GM21528 (cell line): ENCODE data around the gene TRIM44.
"Not testable (repeated sequence)": the region's sequence is repeated elsewhere in the genome, so short reads cannot be mapped to it uniquely, and the experiment has no call there.

Experiments
- ATAC-seq: cut with Tn5 transposase; IDR thresholded peaks from one replicate; pipeline ENCODE4 v1.9.1; 2021; ENCODE audit warnings: mild to moderate bottlenecking, moderate library complexity; ENCODE audit not compliant: unreplicated experiment, low FRiP score

The TRIM44 gene

DNA sequence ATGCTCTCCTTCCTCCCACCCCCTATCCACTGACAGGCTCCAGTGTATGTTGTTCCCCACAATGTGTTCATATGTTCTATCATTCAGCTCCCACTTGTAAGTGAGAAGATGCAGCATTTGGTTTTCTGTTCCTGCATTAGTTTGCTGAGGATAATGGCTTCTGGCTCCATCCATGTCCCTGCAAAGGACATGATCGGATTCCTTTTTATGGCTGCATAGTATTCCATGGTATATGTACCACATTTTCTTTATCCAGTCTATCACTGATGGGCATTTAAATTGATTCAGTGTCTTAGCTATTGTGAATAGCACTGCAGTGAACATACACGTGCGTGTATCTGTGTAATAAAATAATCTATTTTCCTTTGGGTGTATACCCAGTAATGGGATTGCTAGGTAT is 5.8 kb downstream of the TRIM44 start:
- ATAC-seq: not testable (repeated sequence)

DNA sequence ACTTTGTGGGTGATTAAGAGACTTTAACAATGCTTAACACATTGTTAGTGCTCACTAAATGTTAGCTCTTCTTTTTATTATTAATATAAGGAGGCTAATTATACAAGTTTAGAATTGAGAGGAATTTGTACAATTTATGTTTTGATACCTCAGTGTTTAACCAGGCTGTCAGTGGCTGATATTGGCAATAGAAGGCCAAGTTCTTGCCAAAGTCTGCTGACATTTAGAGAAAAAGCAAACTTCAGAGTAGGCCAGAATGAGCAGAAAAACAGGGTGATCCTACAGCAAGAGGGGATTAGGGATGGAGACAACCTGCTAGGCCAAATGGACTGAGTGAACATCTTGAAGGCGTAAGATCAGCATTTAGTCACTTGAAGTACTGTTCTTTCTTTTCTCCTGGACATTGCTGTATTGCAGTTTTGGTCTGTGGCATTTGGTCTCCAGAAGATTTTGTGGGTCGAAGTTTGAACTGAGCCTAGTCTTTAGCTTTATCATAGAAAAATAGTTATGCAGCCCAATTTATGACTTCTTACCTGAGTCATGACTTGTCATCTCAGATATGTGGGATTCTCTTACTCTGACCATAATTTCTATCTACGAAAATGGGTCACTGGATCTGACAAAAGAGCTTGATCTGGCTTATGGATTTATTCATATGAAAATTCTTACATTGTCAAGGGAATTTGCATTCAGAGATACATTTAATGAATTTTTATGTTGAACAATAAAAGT is 9.0 kb downstream of the TRIM44 start:
- no peak for ATAC-seq

DNA sequence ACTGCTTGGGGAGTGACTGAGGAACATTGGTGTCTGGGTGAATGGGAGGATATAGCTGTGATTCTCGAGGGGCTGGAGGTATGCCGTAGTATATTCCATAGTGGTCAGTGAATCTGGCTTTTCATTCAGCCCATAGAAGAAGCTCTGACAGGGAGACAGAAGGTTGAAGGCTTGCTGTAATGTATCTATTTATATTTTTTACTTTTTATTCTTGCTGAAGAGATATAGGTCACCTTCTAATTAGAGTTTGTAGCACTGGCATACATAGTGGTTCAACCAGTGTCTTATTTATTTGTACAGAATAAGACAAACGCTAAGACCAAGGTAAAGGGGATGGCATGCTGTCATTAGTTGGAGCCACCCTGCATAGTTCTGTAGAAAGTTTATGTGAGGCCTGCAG is 10.0 kb downstream of the TRIM44 start:
- ATAC-seq: no peak

DNA sequence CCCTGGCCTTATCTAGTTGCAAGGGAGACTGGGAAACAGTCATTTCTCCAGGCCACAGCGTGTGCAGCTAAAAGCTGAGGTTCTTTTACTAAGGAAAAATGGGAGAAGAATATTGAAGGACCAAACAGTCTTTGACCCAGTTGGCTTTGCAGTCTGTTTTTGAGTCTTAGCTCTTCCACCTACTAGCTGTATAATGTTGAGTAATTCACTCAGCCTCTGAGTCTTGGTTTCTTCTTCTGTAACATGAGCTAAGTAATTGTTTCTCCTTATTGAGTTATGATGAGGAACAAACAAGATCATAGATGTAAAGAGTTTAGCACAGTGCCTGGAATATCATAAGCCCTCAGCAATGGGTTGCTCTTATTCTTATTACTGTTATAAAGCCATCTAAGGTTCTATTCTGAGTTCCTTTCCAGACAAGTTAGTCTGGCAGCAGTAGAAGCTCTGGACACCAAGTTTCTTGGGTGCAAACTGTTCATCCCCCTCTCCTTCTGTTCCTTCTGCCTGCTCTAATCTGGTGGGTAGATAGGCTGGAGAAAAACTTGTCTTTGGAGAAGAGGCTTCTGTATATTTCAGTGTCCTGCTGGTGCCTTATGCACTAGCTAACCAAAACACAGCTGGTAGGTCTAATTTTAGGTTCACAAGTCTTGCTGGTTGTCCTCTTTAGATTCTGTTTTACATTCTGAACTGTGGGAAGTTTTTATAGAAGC is 13.5 kb downstream of the TRIM44 start:
- ATAC-seq: peak; percentile 67

DNA sequence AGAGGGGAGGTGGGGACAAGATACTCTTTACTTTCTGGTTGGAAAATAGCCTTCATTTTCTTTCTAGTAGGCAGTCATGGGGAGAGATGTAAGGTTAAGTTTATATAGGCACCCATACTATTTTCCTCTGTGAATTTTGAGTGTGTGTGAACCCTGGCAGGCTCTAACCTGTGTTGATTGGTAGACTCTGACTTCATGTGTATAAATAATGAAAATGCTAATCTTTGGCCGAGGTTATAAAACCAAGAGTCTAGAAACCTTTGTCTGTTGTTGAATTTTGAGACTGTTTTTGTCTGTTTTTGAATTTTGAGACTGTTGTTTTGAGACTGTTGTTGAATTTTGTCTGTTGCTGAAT is 14.0 kb downstream of the TRIM44 start:
- ATAC-seq: no peak

DNA sequence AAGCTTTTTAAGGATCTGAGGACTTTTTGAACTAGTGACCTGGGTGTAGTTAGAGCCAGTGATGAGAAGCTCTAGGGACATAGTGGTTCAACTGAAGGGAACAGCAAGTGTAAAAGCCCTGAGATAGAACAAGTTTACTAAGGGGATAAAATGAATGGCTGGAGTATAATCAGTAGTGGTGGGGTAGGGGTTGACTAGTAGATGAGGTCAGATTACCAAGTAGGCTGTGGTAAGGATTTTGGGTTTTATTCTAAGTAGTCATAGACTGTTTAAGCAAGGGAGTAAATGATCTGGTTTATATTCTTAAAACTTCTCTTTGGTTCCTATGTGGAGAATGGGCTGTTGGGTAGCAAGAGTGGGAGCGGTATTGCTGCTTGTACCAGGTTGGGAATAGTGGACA is 15.3 kb downstream of the TRIM44 start:
- ATAC-seq: no peak

DNA sequence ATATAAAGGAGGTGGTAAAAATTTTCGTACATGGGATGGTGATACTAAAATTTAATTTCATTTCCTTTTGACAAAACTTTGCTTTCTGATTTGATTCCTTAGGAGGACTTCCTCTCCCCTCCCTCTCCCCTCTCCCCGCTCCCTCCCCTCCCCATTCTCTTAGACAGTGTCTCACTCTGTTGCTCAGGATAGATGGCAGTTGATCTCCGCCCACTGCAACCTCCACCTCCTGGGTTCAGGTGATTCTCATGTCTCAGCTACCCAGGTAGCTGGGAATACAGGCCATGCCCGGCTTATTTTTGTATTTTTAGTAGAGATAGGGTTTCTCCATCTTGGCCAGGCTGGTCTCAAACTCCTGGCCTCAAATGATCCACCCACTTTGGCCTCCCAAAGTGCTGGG is 15.9 kb downstream of the TRIM44 start:
- ATAC-seq: no peak

DNA sequence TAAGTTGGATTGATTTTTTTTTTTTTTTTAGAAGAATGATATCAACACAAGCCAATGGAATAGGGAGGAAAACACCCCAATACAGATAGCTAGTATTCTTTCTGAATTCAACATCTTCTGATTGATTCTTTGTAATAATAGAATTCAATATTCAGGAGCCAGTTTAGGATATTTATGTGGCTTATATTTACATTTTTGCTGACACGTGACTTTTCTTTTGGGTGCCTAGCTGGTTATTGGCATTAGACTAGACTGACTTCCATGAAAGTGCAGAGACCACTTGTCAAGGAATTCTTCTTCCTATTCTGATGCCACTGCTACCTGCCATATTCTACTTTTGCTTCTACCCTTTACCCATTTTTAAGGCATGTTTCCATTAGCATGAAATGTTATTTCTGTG is 16.4 kb downstream of the TRIM44 start:
- ATAC-seq: no peak

DNA sequence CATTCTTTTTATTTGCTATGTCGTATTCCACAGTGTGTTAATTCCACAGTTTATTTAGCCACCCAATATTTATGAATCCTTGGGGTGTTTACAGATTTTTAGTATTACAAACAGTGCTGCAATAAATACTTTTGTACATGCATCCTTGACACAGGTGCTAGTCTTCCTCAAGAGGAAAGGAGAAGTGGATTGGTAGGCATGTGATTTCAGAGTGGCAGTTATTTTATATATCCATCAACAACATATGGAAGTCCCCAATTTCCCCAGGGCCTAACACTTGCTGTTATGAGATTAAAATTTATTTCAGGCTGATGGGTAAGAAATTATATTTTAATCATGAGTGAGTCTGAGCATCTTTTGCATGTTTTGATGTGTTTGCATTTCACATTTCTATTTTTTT is 17.9 kb downstream of the TRIM44 start:
- ATAC-seq: no peak

DNA sequence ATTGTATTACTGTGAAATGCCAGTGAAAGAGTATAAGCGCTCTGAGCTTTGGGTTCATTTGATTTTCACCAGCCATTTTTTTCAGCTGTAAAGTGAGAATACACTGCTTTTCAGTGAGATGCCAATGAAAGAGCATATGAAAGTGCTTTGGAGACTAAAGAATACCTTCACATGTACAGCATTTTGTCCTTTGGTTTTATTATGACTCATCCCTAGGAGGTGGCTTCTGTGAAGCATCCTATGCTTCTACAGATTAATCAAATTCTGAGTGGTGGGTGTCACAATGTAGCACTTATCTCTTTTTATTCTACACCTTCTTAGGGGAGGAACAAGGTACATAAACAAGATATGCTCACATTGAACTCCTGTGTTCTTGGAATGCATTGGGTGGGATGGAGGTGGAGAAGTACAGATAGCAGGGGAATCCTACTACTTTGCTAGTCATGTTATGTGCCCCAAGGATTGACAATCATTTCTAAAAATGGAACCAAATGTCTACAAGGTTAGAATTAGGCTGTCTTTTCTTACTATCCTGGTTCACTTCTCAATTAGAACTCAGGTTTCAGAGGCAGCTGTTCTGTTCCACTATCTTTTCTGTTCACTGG is 18.7 kb downstream of the TRIM44 start:
- no peak for ATAC-seq

DNA sequence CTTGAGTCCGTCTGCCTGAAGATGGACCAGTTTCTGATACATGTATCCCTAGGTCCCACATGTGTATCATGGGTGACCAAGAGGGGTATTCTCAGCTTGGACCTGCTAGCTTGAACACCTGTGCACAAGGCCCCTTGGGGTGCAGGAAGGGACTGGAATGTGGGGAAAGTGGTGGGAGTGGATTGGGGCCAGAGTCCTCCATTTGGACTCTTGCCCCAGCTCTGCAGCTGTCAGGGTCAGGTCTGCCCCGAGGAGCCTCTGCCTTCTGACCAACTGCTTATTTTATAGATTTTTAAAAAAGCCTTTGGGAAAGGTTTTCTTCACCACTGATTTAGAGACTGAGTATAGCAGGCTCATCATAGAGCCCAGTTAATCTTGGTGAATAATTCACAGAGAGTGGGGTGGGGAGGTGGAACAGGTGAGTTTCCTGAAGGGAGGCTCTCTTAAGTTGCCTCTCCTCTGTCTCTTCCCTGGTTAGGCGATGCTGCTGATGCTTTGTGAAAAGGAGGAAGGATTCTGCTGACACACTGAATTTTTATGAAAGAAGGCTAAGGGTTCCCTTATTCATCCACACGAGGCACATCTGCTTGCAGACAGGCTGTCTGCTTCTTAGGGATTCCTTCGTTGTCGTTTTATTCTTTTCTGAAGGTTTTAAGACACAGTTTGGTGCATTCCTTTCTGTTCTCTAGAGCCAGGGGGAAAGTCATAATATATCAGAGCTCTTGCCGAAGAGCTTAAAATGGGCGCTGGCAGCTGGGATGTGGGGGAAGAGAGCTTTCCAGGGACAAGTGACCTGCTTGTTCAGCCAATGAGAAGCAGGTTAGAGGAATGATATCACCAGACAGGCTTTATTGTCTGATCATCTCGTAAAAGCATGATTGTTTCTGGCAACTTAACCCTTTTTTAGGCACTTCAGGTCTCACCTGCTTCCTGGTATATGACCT is 19.9 kb downstream of the TRIM44 start:
- no peak for ATAC-seq

DNA sequence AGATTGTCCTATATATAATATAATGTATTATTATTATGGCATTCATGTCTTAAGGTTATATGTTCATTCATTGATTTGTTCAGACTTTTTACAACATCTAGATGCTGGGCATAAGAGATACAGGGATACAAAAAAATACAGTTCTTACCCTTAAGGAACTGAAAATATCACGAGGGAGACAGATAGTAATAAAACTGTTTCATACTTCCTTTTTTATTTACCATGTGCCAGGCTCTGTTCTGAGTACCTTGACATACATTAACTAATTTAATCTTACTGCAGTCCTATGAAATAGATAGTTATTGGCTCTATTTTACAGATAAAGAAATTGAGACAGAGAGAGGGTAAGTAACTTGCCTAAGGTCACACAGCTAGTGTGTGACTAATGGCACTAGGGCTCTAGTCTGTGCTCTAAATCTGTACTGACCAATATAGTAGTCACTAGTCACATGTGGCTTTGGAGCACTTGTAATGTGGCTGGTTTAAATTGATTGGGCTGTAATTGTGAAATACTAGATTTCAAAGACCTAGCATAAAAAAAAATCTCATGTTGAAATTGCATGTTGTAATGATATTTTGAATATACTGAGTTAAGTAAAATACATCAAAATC is 21.3 kb downstream of the TRIM44 start:
- peak; percentile 74 for ATAC-seq

DNA sequence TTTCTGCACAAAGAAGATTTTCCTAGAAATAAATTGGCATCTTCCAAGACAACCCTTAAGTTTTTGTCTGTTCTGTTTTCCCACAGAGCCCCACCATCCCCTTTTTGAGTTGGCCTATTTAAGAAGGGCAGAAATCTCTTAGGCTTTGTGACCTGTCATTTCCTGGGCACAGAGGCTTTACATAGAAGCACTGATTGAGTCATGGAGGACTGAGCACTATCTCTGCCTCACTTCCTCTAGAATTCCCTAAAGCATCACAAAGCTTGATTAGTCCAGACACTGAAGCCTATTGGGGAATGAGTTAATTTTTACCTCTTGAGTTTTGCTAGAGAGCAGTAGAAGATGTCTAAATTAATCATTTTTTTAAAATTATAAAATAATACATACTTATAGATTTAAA is 25.4 kb downstream of the TRIM44 start:
- ATAC-seq: no peak

DNA sequence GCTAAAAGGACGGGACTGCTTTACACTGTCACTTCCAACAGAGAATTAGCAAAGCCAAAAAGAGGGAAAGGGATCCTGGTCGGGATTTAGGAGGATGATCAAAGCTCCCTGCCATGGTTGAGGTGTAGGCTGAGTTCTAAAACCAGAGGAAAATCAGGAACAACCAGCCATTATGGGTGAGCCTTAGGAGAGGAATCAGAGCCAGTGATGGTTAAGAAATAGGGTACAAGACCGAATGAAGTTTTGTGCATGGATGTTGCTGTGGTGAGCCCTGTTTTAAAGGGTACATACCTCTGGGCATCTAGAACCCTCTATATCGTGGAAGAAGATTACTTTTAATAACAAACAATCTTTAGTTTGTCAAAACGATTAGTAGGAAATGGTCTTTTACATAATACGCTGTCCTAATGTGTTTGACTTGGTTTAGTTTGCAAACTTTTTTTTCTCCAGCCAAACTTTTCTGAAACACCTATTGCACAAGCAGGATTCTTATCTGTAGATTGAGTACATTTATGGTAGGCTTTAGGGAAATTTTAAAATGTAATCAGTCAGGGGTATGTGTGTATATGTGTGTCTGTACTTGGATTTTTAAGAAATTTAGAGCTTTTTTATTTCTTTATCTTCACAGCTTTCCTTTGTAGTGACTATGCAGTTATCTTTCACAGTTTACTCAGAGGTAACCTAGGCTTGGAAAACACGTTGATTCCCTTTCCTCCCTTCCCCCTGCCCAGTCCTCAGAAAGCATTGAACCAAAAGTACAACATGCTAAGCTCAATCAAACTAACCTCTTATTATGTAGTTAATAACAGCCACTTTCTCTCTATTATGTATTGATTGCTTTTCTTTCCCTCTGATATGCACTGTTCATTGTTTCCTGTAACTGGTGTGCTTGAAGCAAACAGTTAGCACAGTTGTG is 26.8 kb downstream of the TRIM44 start:
- no peak for ATAC-seq

DNA sequence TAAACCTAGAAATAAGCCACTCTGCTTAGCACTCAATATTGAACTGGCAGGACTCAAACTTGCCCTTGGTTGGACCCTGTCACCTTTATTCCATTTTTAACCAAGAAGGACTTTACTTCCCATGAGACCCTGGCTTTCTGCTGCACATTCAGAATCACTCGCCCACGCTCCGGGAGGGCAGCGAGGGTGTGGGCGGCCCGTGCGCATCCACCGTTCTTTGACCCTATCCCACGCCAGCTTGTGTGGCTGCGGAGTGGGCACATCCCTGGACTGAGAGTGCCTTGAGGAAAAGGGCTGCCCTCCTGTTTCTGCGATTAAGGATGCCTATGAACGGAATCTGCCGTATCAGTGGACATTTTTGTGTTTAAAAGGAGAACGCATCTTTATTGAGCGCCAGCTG is 39.6 kb downstream of the TRIM44 start:
- no peak for ATAC-seq

DNA sequence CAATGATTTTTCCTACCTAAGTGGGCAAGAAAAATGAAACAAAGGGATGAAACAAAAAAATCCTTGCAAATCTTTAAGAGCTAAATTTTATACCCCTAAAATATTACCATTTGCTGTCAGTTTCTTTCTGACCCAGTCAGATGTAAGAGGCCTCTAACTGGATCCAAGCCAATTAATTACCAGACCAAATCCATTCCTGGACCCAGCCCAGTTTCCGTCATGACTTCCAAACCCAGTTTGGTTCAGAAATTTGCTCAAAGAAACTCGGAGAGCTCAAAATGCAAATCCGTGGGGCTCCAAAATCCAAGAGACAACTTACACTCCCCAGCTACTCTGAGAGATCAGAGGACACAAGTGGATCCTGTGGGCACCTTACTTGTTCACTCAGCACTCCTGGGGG is 46.8 kb downstream of the TRIM44 start:
- no peak for ATAC-seq

DNA sequence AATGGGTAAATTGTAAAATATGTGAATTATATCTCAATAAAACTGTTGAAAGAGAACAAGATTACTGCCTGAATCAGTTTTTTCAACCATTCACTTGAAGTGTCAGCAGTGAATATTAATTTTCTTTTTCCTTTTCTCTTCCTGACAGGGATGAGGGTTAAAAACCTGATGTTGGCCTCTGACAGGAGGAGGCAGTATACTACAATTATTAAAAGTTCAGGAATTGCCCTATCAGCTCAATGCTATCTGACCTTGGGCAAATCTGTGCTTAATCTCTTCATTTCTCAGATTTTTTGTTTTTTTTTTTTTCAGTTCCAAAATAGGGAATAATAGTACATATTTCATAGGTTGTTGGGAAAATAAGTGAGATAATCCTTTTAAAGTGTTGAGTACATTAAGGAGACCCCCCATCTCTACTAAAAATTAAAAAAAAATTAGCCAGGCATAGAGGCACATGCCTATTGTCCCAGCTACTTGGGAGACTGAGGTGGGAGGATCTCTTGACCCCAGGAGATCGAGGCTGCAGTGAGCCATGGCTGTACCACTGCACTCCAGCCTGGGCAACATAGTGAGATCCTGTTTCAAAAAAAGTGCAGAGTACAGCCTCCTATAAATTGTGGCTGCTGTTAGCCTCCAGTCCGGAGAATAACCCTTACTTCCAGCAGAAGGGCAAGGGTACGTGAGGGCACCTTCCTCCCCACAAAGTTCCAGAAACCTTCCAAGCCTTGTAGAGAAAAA is 48.8 kb downstream of the TRIM44 start:
- ATAC-seq: no peak

DNA sequence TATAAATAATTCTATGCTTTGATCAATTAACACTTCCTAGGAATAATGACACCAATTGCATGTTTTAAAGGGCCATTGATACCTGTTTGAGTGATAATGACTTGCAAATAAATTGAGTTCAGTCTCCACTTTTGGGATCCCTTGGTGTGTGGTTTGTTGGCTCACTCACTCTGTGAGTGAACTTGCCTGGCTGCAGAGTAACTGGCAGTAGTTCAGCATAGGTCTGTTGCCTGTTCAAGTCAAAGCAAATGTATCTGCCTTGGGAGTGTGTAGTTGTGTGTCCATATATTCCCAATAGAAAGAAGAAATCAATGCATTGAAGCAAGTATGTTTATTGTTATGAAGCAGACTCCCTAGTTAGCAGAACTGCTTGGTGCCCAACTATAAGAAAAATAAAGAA is 49.3 kb downstream of the TRIM44 start:
- no peak for ATAC-seq

DNA sequence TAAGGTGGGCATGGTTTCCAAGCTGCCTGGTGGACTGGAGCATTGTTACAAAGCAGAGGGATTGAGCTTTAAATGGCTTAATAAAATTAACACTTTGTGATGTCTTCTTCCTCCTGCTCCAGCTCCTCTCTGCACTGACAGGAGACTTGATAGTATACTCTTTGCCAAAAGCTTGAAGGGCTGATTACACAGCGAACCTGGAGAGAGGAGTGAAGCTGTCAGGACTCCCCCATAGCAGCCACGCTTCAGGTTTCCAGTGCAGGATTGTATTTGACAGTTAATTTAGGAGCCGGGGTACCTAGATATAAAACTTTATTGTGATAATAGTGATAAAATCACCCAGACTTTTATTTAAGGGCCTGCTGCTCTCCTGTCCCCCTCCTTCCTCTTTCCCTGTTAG is 50.0 kb downstream of the TRIM44 start:
- ATAC-seq: no peak
